Suprapubic skin (tissue), 4 donors: Measurements from ENCODE around the gene SERPIND1. TPM values are rescaled to one million over a fixed set of nuclear protein-coding genes. Genes with fewer than 3 reads are reported as not detected.

Experiments
- DNase-seq, 2 donors: peaks; one replicate each; pipeline ENCODE4 v3.0.0-alpha.2; 2019; ENCODE audit warnings: low spot score in 2 of 2
- H3K27ac ChIP-seq: fragments of 200-600 bp; sonication (generic); one replicate; pipeline ENCODE4 v1.5.1; 2019
- H3K27me3 ChIP-seq: fragments of 200-600 bp; sonication (generic); one replicate; pipeline ENCODE4 v1.5.1; 2019
- H3K36me3 ChIP-seq: fragments of 200-600 bp; sonication (generic); one replicate; pipeline ENCODE4 v1.5.1; 2019
- H3K4me1 ChIP-seq: fragments of 200-600 bp; sonication (generic); one replicate; pipeline ENCODE4 v1.5.1; 2019
- H3K4me3 ChIP-seq: fragments of 200-600 bp; sonication (generic); one replicate; pipeline ENCODE4 v1.5.1; 2019; ENCODE audit warnings: mild to moderate bottlenecking
- H3K9me3 ChIP-seq: fragments of 200-600 bp; sonication (generic); one replicate; pipeline ENCODE4 v1.5.1; 2019
- CTCF ChIP-seq, 2 donors: fragments of 200-600 bp in 1 of 2; fragments of 450-650 bp in 1 of 2; sonication (generic) in 1 of 2; IDR thresholded peaks; one replicate each; pipeline ENCODE4 v1.5.1; 2016 to 2019; ENCODE audit warnings: antibody characterized with exemption in 2 of 2, mild to moderate bottlenecking in 1 of 2, moderate library complexity in 1 of 2
- EP300 ChIP-seq: sonication (generic); formaldehyde crosslinking; IDR thresholded peaks from one replicate; pipeline ENCODE4 v1.6.1; 2017; ENCODE audit warnings: antibody characterized with exemption
- POLR2A ChIP-seq, 2 donors: fragments of 450-650 bp; IDR thresholded peaks; one replicate each; pipeline ENCODE4 v1.6.1; 2017; ENCODE audit warnings: antibody characterized with exemption in 2 of 2, mild to moderate bottlenecking in 2 of 2, moderate library complexity in 2 of 2
- POLR2AphosphoS5 ChIP-seq, 3 donors: sonication (generic); formaldehyde crosslinking; IDR thresholded peaks; one replicate each; pipeline ENCODE4 v1.6.1; 2017; ENCODE audit warnings: antibody characterized with exemption in 3 of 3
- WGBS: methylation state at CpG from one replicate; pipeline ENCODE4 v1.1.5; 2018; 5-methylcytosine and 5-hydroxymethylcytosine counted together
- total RNA-seq, 4 donors: library from RNA; depleted of rRNA; stranded (reverse); fragments of >200 nt; gene quantifications; one replicate each; pipeline ENCODE4 v1.1.0, GENCODE V29; 2016

Gene SERPIND1
- total RNA-seq, 4 donors from 2014 or later: 0.40 TPM; not detected in 3

DNA sequence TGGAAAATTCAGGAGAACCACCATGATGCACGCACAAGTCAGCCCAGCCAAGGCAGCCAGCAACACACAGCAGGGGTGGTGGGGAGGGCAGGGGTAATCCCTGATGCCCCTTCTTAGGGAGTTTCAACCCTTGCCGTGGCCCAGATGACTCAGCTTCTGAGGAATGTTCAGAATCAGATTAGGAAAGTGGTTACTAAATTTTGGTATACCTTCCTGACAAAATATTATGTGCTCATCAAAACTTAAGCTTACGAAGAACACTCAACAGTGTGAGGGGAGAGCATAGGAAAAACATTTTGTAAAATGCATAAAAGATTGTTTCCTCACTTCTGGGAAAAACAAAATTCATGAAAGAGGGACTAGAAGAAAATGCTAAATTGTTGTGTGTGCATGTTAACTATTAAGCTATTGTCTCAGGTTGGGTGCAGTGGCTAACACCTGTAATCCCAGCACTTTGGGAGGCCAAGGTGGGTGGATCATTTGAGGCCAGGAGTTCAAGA lies 32.1 kb downstream of the SERPIND1 start:
- Histone ChIP-seq H3K9me3 (no peaks in the 10 kb centered on the region), H3K4me3 (no peak overlapping the region), H3K27ac (no peak overlapping the region), H3K4me1 (no peaks in the 10 kb centered on the region), H3K27me3 (no peaks in the 10 kb centered on the region), H3K36me3 (peaks cover 89% of the 10 kb centered on the region)
- TF ChIP-seq POLR2AphosphoS5 (IDR thresholded peaks at IDR 0.05): no peak
- no peak for TF ChIP-seq EP300
- TF ChIP-seq POLR2A (IDR thresholded peaks at IDR 0.05): no peak
- TF ChIP-seq CTCF (IDR thresholded peaks at IDR 0.05): no peak
- WGBS: 83% methylated on average over 3 of the region's 3 CpGs
- peak in 1 of 2 donors; percentile 43 for DNase-seq

DNA sequence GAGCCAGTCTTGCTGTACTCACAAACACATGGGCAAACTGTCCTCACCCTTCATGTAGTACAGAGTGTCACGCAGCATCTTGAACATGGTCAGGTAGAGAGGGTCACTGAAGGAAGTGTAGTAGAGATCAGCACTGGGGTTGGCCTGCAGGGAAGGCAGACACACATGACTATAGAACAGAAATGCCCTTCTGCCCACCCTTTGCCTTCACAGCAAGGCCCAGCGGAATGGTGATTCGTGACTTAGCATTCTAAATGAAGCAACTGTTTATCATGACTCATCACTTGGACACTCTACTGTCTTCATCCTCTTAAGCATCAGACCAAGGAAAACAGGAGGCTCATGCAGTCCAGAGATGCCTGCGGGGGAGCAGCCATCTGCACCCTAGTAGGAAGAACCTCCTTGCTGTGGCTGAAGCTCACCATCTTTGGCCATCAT lies 33.4 kb downstream of the SERPIND1 start:
- no peaks in the 10 kb centered on the region for H3K27me3 ChIP-seq
- peaks cover 82% of the 10 kb centered on the region for H3K36me3 ChIP-seq
- H3K4me3 ChIP-seq: no peak overlapping the region
- H3K9me3 ChIP-seq: no peaks in the 10 kb centered on the region
- 75% methylated on average over 4 of the region's 4 CpGs for WGBS
- TF ChIP-seq POLR2AphosphoS5 (IDR thresholded peaks at IDR 0.05): no peak
- no peak overlapping the region for H3K27ac ChIP-seq
- no peaks in the 10 kb centered on the region for H3K4me1 ChIP-seq
- DNase-seq: no peak

- H3K27me3 ChIP-seq: no peaks in the 10 kb centered on the region
- no peak overlapping the region for H3K4me3 ChIP-seq
- TF ChIP-seq POLR2AphosphoS5 (IDR thresholded peaks at IDR 0.05): no peak
- TF ChIP-seq EP300: no peak
- no peak for TF ChIP-seq POLR2A (IDR thresholded peaks at IDR 0.05)
- TF ChIP-seq CTCF (IDR thresholded peaks at IDR 0.05): no peak
- no peak overlapping the region for H3K27ac ChIP-seq
- no peaks in the 10 kb centered on the region for H3K4me1 ChIP-seq
- DNase-seq: peak in 1 of 2 donors; percentile 41
- no peaks in the 10 kb centered on the region for H3K9me3 ChIP-seq
- WGBS: 85% methylated on average over 4 of the region's 4 CpGs
- peaks cover 82% of the 10 kb centered on the region for H3K36me3 ChIP-seq
Measured at GRCh38 chr22:20808844-20809243, 34.9 kb downstream of the SERPIND1 start.

GRCh38 chr22:20809538-20810185 lies 35.7 kb downstream of the SERPIND1 start:
- DNase-seq: peak in 1 of 2 donors; percentile 55
- peaks cover 79% of the 10 kb centered on the region for H3K36me3 ChIP-seq
- TF ChIP-seq POLR2A (IDR thresholded peaks at IDR 0.05) (no peak), POLR2AphosphoS5 (IDR thresholded peaks at IDR 0.05) (no peak), EP300 (no peak), CTCF (IDR thresholded peaks at IDR 0.05) (no peak)

DNA sequence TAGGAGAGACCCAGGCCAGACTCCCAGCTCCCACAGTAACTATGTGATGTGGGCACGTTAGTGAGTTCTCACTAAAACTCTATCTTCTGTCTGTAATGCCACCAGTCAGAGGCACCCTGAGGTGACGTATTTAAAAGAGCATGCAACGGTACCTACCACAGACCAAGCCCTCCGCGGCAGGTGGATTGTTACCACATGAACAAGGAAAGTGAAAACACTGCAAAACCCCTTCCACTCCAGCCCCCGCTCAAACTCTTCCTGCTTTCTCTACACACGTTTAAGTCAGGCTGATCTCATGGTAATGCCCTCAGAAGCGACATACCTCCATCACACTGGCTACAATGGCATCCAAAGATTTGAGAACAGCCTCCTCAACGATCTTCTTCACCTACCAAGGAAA lies 36.7 kb downstream of the SERPIND1 start:
- no peak overlapping the region for H3K4me3 ChIP-seq
- H3K36me3 ChIP-seq: peaks cover 74% of the 10 kb centered on the region
- no peak overlapping the region for H3K27ac ChIP-seq
- TF ChIP-seq POLR2A (IDR thresholded peaks at IDR 0.05): no peak
- TF ChIP-seq POLR2AphosphoS5 (IDR thresholded peaks at IDR 0.05): no peak
- no peaks in the 10 kb centered on the region for H3K27me3 ChIP-seq
- H3K9me3 ChIP-seq: no peaks in the 10 kb centered on the region
- H3K4me1 ChIP-seq: no peaks in the 10 kb centered on the region
- 90% methylated on average over 9 of the region's 9 CpGs for WGBS
- DNase-seq: peak in 1 of 2 donors; percentile 43

More at GRCh38 chr22:20809538-20810185, 35.7 kb downstream of the SERPIND1 start:
- H3K4me1 ChIP-seq: no peaks in the 10 kb centered on the region
- no peaks in the 10 kb centered on the region for H3K9me3 ChIP-seq
- H3K27me3 ChIP-seq: no peaks in the 10 kb centered on the region
- no peak overlapping the region for H3K27ac ChIP-seq
- no peak overlapping the region for H3K4me3 ChIP-seq
- 89% methylated on average over 6 of the region's 6 CpGs for WGBS

DNA sequence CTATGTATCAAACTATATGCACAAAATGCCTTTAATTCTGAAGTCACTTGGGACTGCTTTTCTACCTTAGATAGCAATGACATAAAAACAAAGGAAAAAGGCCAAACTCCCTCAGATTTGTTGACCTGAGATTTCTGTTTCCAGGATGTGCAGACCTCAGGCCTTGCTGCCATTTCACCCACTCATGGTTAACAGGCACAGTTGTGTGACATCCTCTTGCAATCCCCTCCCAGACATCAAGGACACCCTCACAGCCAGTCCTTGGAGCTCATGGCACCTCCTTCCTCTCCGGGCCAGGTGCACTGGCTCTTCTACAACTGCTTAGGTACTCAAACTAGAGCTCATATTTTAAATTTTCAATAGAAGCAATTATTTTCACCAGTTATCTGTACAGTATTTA lies 37.3 kb downstream of the SERPIND1 start:
- Histone ChIP-seq H3K27ac (no peak overlapping the region), H3K36me3 (peaks cover 74% of the 10 kb centered on the region), H3K27me3 (no peaks in the 10 kb centered on the region), H3K4me1 (no peaks in the 10 kb centered on the region), H3K4me3 (no peak overlapping the region), H3K9me3 (no peaks in the 10 kb centered on the region)
- 97% methylated on average over 1 of the region's 1 CpG for WGBS
- peak in 1 of 2 donors; percentile 21 for DNase-seq
- TF ChIP-seq POLR2AphosphoS5 (IDR thresholded peaks at IDR 0.05): no peak
- no peak for TF ChIP-seq CTCF (IDR thresholded peaks at IDR 0.05)
